Glomerular endothelial cell (primary cell): Measurements from ENCODE around the gene CRADD. TPM values are rescaled to one million over a fixed set of nuclear protein-coding genes. Genes with fewer than 3 reads are reported as not detected.
"Not testable (repeated sequence)": the region's sequence is repeated elsewhere in the genome, so short reads cannot be mapped to it uniquely, and the experiment has no call there.

ENCODE experiments used
- DNase-seq: peaks from one replicate; pipeline ENCODE4 v3.0.0-alpha.2; 2011; ENCODE audit warnings: low read depth, low spot score; ENCODE audit errors: extremely low read depth
- total RNA-seq: library from RNA; depleted of rRNA; stranded (reverse); fragments of >200 nt; gene quantifications from 2 replicates; pipeline ENCODE4 v1.2.3, GENCODE V29; 2015

Gene CRADD
- total RNA-seq, 1 donor from 2014 or later, result 21.1 TPM

DNA sequence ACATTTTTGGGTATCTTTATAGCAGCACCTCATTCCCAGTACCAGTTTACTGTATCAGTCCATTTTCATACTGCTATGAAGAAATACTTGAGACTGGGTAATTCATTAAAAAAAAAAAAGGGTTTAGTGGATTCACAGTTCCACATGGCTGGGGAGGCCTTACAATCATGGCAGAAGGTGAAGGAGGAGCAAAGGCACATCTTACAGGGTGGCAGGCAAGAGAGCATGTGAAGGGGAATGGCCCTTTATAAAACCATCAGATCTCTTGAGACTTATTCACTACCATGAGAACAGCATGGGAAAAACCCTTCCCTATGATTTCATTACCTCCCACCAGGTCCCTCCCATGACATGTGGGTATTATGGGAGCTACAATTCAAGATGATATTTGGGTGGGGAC lies 77.7 kb downstream of the CRADD start:
- DNase-seq, result not testable (repeated sequence)

GRCh38 chr12:93756288-93756687 lies 79.1 kb downstream of the CRADD start:
- DNase-seq, result no peak

- no peak for DNase-seq
Measured at GRCh38 chr12:93757792-93758694, 80.9 kb downstream of the CRADD start.

- DNase-seq, result no peak
Measured at GRCh38 chr12:93758801-93759373, 81.7 kb downstream of the CRADD start.

- no peak for DNase-seq
Measured at GRCh38 chr12:93759512-93760081, 82.4 kb downstream of the CRADD start.

DNA sequence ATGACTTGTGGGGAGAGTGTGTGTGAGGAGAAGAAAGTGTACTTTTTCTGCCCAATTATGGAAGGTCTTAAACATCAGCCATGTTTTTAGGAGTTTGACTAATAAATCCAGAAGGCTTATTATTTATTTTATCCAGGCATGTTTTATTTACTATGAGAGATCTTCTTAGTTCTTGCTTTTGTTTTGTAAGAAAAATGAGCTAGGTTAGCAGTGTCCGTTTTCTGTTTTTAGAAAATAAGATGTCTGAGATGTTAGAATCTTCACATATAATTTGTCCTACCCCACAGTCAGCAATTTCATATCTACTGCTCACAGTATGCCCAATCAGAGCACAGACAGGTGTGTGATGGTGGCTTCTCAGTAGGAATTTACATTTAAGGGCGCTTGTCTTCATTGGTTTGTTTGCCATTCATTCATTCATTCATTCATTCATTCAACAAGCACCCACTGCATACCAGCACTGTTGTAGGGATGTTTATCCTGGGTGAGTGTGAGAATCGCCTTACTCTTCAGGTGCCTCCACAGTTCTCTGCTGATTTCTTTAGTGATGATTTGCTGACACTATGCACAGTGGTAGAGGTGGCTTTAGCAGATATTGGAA lies 83.2 kb downstream of the CRADD start:
- no peak for DNase-seq

DNA sequence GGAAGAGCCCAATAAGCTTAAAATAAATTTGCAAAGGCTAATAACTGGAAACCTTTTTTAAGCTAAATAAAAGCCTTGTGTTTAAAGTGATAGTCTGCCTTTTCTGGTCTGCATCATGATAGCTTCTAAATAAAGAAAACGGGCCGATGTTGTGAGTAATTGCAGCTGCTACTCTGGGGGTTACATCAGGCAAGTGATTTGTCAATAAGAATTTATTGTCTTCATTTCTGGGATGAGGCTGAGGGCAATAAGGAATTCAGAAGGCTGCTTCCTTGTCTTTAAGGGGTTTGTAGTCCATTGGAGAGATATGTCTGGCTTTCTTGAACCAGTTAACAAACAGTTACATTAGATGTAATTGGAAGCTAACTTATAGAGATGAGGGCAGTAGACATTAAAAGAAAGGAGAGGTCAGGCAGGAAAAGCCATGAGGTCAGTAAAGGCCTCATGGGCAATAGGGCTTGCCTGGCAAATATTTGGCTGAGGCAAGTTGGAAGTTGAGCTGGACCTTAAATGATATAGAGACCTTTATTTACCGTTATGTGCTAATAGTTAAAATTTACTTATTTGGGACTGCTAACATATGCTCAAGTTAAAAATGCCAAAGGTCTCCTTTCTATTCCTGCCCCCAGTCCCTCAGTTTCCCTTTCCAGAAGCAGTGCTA lies 85.0 kb downstream of the CRADD start:
- no peak for DNase-seq

DNA sequence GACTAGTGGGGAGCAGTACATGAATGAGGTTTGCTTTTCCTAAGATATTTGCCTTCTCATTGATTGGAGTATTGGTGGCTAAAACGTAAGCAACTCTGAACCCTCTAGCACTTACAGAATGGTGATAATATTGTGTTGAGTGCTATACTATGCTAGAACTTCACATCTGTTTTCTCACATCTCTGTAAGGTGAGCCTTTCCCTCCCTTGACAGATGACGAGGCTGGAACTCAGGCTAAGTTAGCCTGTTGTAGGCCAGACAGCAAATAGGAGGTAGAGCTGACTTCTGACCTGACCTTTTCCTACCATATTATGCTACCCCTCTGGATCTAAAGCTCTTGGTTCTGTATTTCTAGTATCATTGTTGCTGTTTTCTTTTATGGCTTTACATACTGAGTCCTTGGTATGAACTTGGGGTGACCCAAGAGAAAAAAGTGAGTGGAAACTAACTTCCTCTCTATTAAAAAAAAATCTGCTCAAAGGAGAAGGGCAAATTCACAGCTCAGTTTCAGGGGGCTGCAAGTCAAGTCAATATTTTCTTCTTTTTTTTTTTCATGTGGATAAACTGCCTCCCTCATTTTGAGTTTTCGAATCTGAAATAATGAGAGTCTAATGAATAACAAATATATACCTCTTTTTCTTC lies 85.9 kb downstream of the CRADD start:
- DNase-seq, result no peak

DNA sequence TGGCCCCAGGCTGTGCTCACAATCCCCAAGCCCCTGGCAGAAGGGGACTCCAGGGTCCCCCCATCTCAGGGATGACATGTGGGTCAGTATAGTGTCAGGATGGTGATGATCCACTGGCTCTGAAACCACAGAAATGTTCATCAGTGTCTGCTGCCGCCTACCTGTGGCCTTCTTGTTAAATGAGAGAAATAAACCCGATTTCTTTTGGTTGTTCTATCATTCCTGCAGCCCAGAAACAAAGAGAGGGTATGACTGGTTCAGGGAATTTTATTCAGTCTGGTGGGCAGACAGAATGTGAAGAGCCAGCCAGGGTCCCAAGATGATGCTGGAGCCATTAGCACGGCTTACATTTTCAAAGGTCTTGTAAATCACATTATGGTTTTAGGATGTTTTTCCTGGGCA lies 86.6 kb downstream of the CRADD start:
- no peak for DNase-seq

GRCh38 chr12:93766371-93766770 lies 89.2 kb downstream of the CRADD start:
- DNase-seq, result no peak

- no peak for DNase-seq
Measured at GRCh38 chr12:93766796-93767523, 89.8 kb downstream of the CRADD start.

DNA sequence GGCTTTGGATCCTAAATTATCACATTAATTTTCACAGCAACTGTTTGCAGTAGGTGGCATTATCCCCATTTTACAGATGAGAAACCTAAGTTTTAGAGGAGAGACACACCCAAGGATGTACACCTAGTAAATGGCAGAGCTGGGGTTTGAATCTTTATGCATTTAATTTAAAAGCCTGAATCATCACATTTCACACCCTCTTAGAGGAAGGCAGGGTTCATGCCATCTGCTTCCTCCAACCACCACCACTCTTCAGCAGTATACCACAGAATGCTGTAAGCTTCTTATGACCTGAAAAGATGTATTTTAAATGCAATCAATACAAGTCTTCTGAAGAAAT lies 90.3 kb downstream of the CRADD start:
- DNase-seq, result no peak

- DNase-seq, result no peak
Measured at GRCh38 chr12:93772003-93772700, 95.0 kb downstream of the CRADD start.

DNA sequence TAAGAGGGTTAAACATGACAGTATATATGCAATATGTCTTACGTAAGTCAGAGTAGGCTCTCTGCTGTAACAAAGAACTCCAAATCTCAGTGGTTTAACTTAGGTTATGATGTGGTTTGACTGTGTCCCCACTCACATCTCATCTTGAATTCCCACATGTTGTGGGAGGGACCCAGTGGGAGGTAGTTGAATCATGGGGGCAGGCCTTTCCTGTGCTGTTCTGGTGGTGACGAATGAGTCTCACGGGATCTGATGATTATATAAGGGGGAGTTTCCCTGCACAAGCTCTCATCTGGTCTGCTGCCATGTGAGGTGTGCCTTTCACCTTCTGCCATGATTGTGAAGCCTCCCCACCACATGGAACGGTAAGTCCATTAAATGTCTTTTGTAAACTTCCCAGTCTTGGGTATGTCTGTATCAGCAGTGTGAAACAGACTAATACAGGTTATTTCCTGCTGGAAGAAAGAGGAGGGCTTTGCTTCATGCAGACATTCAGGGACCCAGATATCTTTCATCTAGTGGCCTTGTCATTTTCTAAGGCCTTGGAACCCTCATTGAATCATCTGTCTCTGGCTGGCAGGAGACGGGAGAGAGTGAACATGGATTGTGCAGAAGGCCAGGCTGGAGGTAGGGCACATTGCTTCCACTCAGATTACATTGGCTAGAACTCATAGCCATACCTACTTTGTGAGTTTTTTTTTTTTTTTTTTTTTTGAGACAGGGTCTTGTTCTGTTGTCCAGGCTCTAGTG lies 96.1 kb downstream of the CRADD start:
- no peak for DNase-seq

GRCh38 chr12:93776581-93777018 lies 99.4 kb downstream of the CRADD start:
- no peak for DNase-seq

DNA sequence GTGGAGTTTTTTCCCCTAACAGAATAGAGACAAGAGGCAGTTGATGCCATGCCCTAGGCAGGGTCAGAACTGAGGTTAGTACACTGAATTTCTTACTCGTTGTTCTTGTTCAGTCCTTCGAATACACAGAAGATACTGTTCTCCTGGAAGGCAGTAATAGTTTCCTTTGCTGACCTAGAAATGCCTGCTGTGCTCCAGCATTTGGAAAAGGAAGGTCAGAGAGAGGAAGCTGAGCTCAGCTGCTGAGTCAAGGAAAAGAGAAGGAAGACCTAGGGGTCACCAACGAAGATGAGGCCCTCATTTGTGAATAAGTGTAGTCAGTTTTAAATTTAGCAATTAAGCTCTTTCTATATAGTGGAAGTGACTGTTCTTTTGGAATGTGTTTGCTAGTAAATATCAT lies 100.1 kb downstream of the CRADD start:
- DNase-seq, result no peak

DNA sequence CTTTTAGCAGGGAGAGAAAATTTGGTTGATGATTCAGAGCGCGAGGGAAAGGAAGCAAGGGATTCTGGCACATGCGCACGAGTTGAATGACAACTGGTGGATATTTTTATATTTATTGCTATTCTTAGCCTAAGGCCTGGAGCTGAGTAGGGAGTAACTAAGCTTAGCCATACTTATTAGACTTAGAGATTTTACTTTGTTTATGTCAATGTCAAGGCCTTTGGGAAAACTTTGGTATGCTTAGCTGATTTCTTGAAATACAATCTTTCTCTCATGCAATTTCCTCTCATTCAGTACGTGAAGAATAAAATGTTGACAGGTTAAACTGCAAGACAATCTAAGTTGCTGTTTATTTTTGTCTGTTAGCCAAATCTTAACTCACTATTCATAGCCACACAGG lies 101.1 kb downstream of the CRADD start:
- DNase-seq, result no peak

- DNase-seq, result no peak
Measured at GRCh38 chr12:93778766-93779165, 101.6 kb downstream of the CRADD start.
